ENCODE data around the gene LRCH3. TPM values are rescaled to one million over a fixed set of nuclear protein-coding genes. Genes with fewer than 3 reads are reported as not detected.

The LRCH3 gene
- total RNA-seq, 1 donor from 2014 or later: 42.1 TPM

DNA sequence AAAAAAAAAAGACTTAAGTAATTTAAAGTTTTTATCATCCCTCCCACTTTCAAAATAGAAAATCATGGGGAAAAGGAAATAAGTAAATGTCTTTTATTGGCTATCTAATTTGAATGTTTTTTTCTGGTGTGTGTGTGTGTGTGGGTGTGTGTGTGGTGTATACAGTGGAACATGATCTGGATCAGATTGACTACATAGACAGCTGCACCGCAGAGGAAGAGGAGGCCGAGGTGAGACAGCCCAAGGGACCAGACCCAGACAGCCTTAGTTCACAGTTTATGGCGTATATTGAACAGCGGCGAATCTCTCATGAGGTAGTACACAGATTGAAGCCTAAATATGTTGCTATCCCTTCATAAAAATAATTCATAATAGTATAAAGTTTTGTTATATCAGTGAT lies 44.5 kb downstream of the LRCH3 start:
- Mint-ChIP-seq H3K4me3 (ENCODE audit: unreplicated experiment) (no peak overlapping the region), H3K4me1 (ENCODE audit: low read depth, unreplicated experiment) (no peaks in the 10 kb centered on the region), H3K9me3 (ENCODE audit: unreplicated experiment) (no peaks in the 10 kb centered on the region), H3K27me3 (ENCODE audit: low read depth, unreplicated experiment) (no peaks in the 10 kb centered on the region), H3K27ac (ENCODE audit: unreplicated experiment) (no peak overlapping the region), H3K36me3 (ENCODE audit: low read depth, unreplicated experiment) (peaks cover 9% of the 10 kb centered on the region)
- DNase-seq (ENCODE audit: low read depth): no peak
- Histone ChIP-seq H3K4me2 (ENCODE audit: low read length) (no peak overlapping the region), H3K4me3 (ENCODE audit: insufficient read depth, low read depth, low read length) (no peak overlapping the region), H3K27me3 (ENCODE audit: insufficient read depth, low read length) (no peaks in the 10 kb centered on the region), H3K9me3 (ENCODE audit: insufficient read depth, low read depth, low read length) (no peaks in the 10 kb centered on the region), H2AFZ (ENCODE audit: low read depth, low read length) (no peak overlapping the region), H3K4me1 (ENCODE audit: insufficient read depth, low read length) (no peaks in the 10 kb centered on the region), H3K9ac (ENCODE audit: low read length) (no peak overlapping the region), H3K79me2 (ENCODE audit: insufficient read depth, low read length) (no peaks in the 10 kb centered on the region), H3K36me3 (ENCODE audit: insufficient read depth, low read length) (peaks cover 35% of the 10 kb centered on the region), H3K27ac (ENCODE audit: low read depth, low read length) (no peak overlapping the region), H4K20me1 (ENCODE audit: insufficient read depth, low read length) (no peaks in the 10 kb centered on the region)
- no peak for FAIRE-seq
- TF ChIP-seq, protein P1, sequence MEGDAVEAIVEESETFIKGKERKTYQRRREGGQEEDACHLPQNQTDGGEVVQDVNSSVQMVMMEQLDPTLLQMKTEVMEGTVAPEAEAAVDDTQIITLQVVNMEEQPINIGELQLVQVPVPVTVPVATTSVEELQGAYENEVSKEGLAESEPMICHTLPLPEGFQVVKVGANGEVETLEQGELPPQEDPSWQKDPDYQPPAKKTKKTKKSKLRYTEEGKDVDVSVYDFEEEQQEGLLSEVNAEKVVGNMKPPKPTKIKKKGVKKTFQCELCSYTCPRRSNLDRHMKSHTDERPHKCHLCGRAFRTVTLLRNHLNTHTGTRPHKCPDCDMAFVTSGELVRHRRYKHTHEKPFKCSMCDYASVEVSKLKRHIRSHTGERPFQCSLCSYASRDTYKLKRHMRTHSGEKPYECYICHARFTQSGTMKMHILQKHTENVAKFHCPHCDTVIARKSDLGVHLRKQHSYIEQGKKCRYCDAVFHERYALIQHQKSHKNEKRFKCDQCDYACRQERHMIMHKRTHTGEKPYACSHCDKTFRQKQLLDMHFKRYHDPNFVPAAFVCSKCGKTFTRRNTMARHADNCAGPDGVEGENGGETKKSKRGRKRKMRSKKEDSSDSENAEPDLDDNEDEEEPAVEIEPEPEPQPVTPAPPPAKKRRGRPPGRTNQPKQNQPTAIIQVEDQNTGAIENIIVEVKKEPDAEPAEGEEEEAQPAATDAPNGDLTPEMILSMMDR (IDR thresholded peaks at IDR 0.05; ENCODE audit: insufficient read depth, low read depth, low read length): no peak
- TF ChIP-seq EZH2 (IDR thresholded peaks at IDR 0.05; ENCODE audit: insufficient read depth, low read length): no peak

DNA sequence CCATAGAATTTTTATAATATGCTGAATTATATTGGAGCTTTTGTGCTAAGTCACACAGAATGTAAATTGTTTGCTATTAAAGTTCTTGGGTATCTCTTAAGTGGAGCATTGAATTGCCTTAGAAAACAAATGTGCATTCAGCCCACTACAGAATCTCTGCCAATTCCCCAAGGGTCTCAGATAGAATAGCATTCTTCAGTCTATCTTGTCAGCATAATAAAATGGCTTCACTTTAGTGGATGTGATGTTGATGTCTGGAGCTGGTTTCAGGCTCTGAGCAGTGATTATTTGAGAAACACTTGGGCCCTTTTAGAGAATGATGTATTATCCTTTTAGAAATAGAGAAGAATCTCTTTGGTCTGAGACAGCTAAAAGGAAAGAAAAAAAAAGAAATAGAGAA lies 45.2 kb downstream of the LRCH3 start:
- H3K27me3 Mint-ChIP-seq (ENCODE audit: low read depth, unreplicated experiment): no peaks in the 10 kb centered on the region
- H3K9me3 ChIP-seq (ENCODE audit: insufficient read depth, low read depth, low read length): no peaks in the 10 kb centered on the region
- peaks cover 35% of the 10 kb centered on the region for H3K36me3 ChIP-seq (ENCODE audit: insufficient read depth, low read length)
- H3K27me3 ChIP-seq (ENCODE audit: insufficient read depth, low read length): no peaks in the 10 kb centered on the region
- no peak overlapping the region for H3K4me3 ChIP-seq (ENCODE audit: insufficient read depth, low read depth, low read length)
- no peak for DNase-seq (ENCODE audit: low read depth)
- H3K79me2 ChIP-seq (ENCODE audit: insufficient read depth, low read length): no peaks in the 10 kb centered on the region
- H2AFZ ChIP-seq (ENCODE audit: low read depth, low read length): no peak overlapping the region
- no peak for FAIRE-seq
- H4K20me1 ChIP-seq (ENCODE audit: insufficient read depth, low read length): no peaks in the 10 kb centered on the region
- H3K9me3 Mint-ChIP-seq (ENCODE audit: unreplicated experiment): no peaks in the 10 kb centered on the region
- H3K27ac Mint-ChIP-seq (ENCODE audit: unreplicated experiment): no peak overlapping the region
- H3K4me1 Mint-ChIP-seq (ENCODE audit: low read depth, unreplicated experiment): no peaks in the 10 kb centered on the region
- no peak overlapping the region for H3K4me3 Mint-ChIP-seq (ENCODE audit: unreplicated experiment)
- no peak overlapping the region for H3K27ac ChIP-seq (ENCODE audit: low read depth, low read length)
- H3K4me1 ChIP-seq (ENCODE audit: insufficient read depth, low read length): no peaks in the 10 kb centered on the region
- peaks cover 13% of the 10 kb centered on the region for H3K36me3 Mint-ChIP-seq (ENCODE audit: low read depth, unreplicated experiment)
- no peak overlapping the region for H3K9ac ChIP-seq (ENCODE audit: low read length)
- H3K4me2 ChIP-seq (ENCODE audit: low read length): no peak overlapping the region
- TF ChIP-seq, protein P1 (IDR thresholded peaks at IDR 0.05; ENCODE audit: insufficient read depth, low read depth, low read length): no peak
- TF ChIP-seq EZH2 (IDR thresholded peaks at IDR 0.05; ENCODE audit: insufficient read depth, low read length): no peak

DNA sequence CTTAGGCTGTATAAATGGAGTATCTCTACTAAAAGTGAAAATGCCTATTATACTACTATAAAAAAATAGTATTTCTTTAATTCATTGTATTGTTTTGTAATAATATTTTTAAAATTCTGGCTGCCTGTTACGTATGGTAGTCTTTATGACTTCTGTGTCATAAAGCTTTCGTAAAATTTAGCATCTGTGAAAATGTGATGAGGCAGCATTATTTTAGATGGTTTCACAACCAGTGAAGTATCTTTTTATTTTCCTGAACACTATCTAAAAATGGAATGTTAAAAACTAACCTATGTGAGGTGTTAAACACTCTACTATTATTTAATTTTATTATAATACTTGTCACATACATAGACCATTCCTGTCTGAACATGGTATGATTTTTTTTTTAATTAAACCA lies 46.2 kb downstream of the LRCH3 start:
- Mint-ChIP-seq H3K27me3 (ENCODE audit: low read depth, unreplicated experiment) (no peaks in the 10 kb centered on the region), H3K4me3 (ENCODE audit: unreplicated experiment) (no peak overlapping the region), H3K27ac (ENCODE audit: unreplicated experiment) (no peak overlapping the region), H3K36me3 (ENCODE audit: low read depth, unreplicated experiment) (peaks cover 13% of the 10 kb centered on the region), H3K4me1 (ENCODE audit: low read depth, unreplicated experiment) (no peaks in the 10 kb centered on the region), H3K9me3 (ENCODE audit: unreplicated experiment) (no peaks in the 10 kb centered on the region)
- H3K4me2 ChIP-seq (ENCODE audit: low read length): no peak overlapping the region
- H3K9ac ChIP-seq (ENCODE audit: low read length): no peak overlapping the region
- no peaks in the 10 kb centered on the region for H3K9me3 ChIP-seq (ENCODE audit: insufficient read depth, low read depth, low read length)
- peaks cover 36% of the 10 kb centered on the region for H3K36me3 ChIP-seq (ENCODE audit: insufficient read depth, low read length)
- DNase-seq (ENCODE audit: low read depth) (no peak), FAIRE-seq (no peak)
- H4K20me1 ChIP-seq (ENCODE audit: insufficient read depth, low read length): no peaks in the 10 kb centered on the region
- no peak overlapping the region for H3K4me3 ChIP-seq (ENCODE audit: insufficient read depth, low read depth, low read length)
- no peaks in the 10 kb centered on the region for H3K4me1 ChIP-seq (ENCODE audit: insufficient read depth, low read length)
- no peak overlapping the region for H2AFZ ChIP-seq (ENCODE audit: low read depth, low read length)
- H3K79me2 ChIP-seq (ENCODE audit: insufficient read depth, low read length): no peaks in the 10 kb centered on the region
- no peak overlapping the region for H3K27ac ChIP-seq (ENCODE audit: low read depth, low read length)
- H3K27me3 ChIP-seq (ENCODE audit: insufficient read depth, low read length): no peaks in the 10 kb centered on the region
- TF ChIP-seq, protein P1 (IDR thresholded peaks at IDR 0.05; ENCODE audit: insufficient read depth, low read depth, low read length): no peak
- TF ChIP-seq EZH2 (IDR thresholded peaks at IDR 0.05; ENCODE audit: insufficient read depth, low read length): no peak
